WTC11 (cell line): ENCODE results near the gene HMCES. TPM values are rescaled to one million over a fixed set of nuclear protein-coding genes. Genes with fewer than 3 reads are reported as not detected.

Source experiments
- ATAC-seq: fragments of 200-7000 bp; cut with Tn5 transposase; 2 replicates; pipeline ENCODE4 v1.10.0; 2021; ENCODE audit warnings: mild to moderate bottlenecking, moderate library complexity
- CTCF ChIA-PET: fragments of 300-600 bp; sonication (Branson Sonifier 250); formaldehyde crosslinking; loops from one replicate; lab custom pipeline; 2021; ENCODE audit warnings: antibody characterized with exemption; lab: Charles Lee
- POLR2A ChIA-PET: fragments of 350-600 bp; sonication (Branson Sonifier 250); formaldehyde crosslinking; loops from one replicate; lab custom pipeline; 2021; ENCODE audit warnings: antibody characterized with exemption; lab: Charles Lee
- DNase-seq: peaks from one replicate; pipeline ENCODE4 v3.0.0; 2021; ENCODE audit warnings: low spot score
- H3K27ac Mint-ChIP-seq: 2 replicates; pipeline ENCODE4 v1.8.0; 2021; ENCODE audit warnings: mixed read lengths
- H3K27me3 Mint-ChIP-seq: 2 replicates; pipeline ENCODE4 v1.8.0; 2021; ENCODE audit warnings: low read depth, mild to moderate bottlenecking, moderate library complexity, mixed read lengths
- H3K36me3 Mint-ChIP-seq: 2 replicates; pipeline ENCODE4 v1.8.0; 2021; ENCODE audit warnings: mixed read lengths
- H3K4me1 Mint-ChIP-seq: 2 replicates; pipeline ENCODE4 v1.8.0; 2022; ENCODE audit warnings: mixed read lengths
- H3K4me3 Mint-ChIP-seq: 2 replicates; pipeline ENCODE4 v1.8.0; 2021; ENCODE audit warnings: mild to moderate bottlenecking, moderate library complexity, mixed read lengths
- H3K9me3 Mint-ChIP-seq: 2 replicates; pipeline ENCODE4 v1.8.0; 2021; ENCODE audit warnings: mixed read lengths
- ESRRA ChIP-seq: sonication (generic); formaldehyde crosslinking; IDR thresholded peaks from 2 replicates; pipeline ENCODE4 v1.8.1; 2022; ENCODE audit warnings: mild to moderate bottlenecking, missing genetic modification reagents, borderline replicate concordance
- ETV6 ChIP-seq: sonication (generic); formaldehyde crosslinking; IDR thresholded peaks from 2 replicates; pipeline ENCODE4 v1.8.1; 2022; ENCODE audit warnings: mild to moderate bottlenecking, missing genetic modification reagents
- FOXP1 ChIP-seq: sonication (generic); formaldehyde crosslinking; IDR thresholded peaks from 2 replicates; pipeline ENCODE4 v1.8.0; 2022; ENCODE audit warnings: missing genetic modification reagents, mild to moderate bottlenecking, moderate library complexity, borderline replicate concordance
- NR2C2 ChIP-seq: sonication (generic); formaldehyde crosslinking; IDR thresholded peaks from 2 replicates; pipeline ENCODE4 v1.8.0; 2022; ENCODE audit warnings: mild to moderate bottlenecking, missing genetic modification reagents
- SMAD4 ChIP-seq: sonication (generic); formaldehyde crosslinking; IDR thresholded peaks from 2 replicates; pipeline ENCODE4 v1.8.0; 2022; ENCODE audit warnings: mild to moderate bottlenecking, missing genetic modification reagents
- SP1 ChIP-seq: sonication (generic); formaldehyde crosslinking; conservative IDR thresholded peaks from 2 replicates; pipeline ENCODE4 v1.8.1; 2022; ENCODE audit warnings: missing genetic modification reagents
- TCF7 ChIP-seq: sonication (generic); formaldehyde crosslinking; IDR thresholded peaks from 2 replicates; pipeline ENCODE4 v1.8.0; 2022; ENCODE audit warnings: mild to moderate bottlenecking, low read depth, missing genetic modification reagents, moderate library complexity
- TEAD4 ChIP-seq: sonication (generic); formaldehyde crosslinking; IDR thresholded peaks from 2 replicates; pipeline ENCODE4 v1.8.0; 2022; ENCODE audit warnings: mild to moderate bottlenecking, missing genetic modification reagents
- ZNF121 ChIP-seq: sonication (generic); formaldehyde crosslinking; IDR thresholded peaks from 2 replicates; pipeline ENCODE4 v1.8.0; 2023; ENCODE audit warnings: missing genetic modification reagents
- ZNF138 ChIP-seq: sonication (generic); formaldehyde crosslinking; conservative IDR thresholded peaks from 2 replicates; pipeline ENCODE4 v1.8.1; 2022; ENCODE audit warnings: mild to moderate bottlenecking, moderate library complexity, missing genetic modification reagents
- ZNF232 ChIP-seq: sonication (generic); formaldehyde crosslinking; IDR thresholded peaks from 2 replicates; pipeline ENCODE4 v1.8.0; 2022; ENCODE audit warnings: mild to moderate bottlenecking, missing genetic modification reagents
- ZNF263 ChIP-seq: sonication (generic); formaldehyde crosslinking; IDR thresholded peaks from 2 replicates; pipeline ENCODE4 v1.8.1; 2022; ENCODE audit warnings: low read depth, mild to moderate bottlenecking, moderate library complexity, missing genetic modification reagents
- ZNF423 ChIP-seq: fragments of 250-450 bp; sonication (Bioruptor Pico); IDR thresholded peaks from 2 replicates; pipeline ENCODE4 v2.1.2; 2022; ENCODE audit warnings: mild to moderate bottlenecking, moderate library complexity
- total RNA-seq: library from RNA; stranded (reverse); gene quantifications from 3 replicates; pipeline ENCODE4 v1.2.3, GENCODE V29; 2021
- TF ChIP-seq, protein P1 (sequence below): sonication (generic); formaldehyde crosslinking; IDR thresholded peaks from 2 replicates; pipeline ENCODE4 v1.8.1; 2023; ENCODE audit warnings: mild to moderate bottlenecking, moderate library complexity, missing genetic modification reagents
- TF ChIP-seq, protein P2 (sequence below): sonication (generic); formaldehyde crosslinking; IDR thresholded peaks from 2 replicates; pipeline ENCODE4 v1.8.1; 2022; ENCODE audit warnings: low read depth, mild to moderate bottlenecking, moderate library complexity, missing genetic modification reagents, borderline replicate concordance
- TF ChIP-seq, protein P3 (sequence below): sonication (generic); formaldehyde crosslinking; IDR thresholded peaks from 2 replicates; pipeline ENCODE4 v1.8.0; 2022; ENCODE audit warnings: mild to moderate bottlenecking, missing genetic modification reagents
- TF ChIP-seq, protein P4 (sequence below): sonication (generic); formaldehyde crosslinking; IDR thresholded peaks from 2 replicates; pipeline ENCODE4 v1.8.1; 2023; ENCODE audit warnings: mild to moderate bottlenecking, missing genetic modification reagents, moderate library complexity
- TF ChIP-seq, protein P5 (sequence below): sonication (generic); formaldehyde crosslinking; IDR thresholded peaks from 2 replicates; pipeline ENCODE4 v1.8.0; 2023; ENCODE audit warnings: missing genetic modification reagents, mild to moderate bottlenecking, borderline replicate concordance
- TF ChIP-seq, protein P6 (sequence below): sonication (generic); formaldehyde crosslinking; IDR thresholded peaks from 2 replicates; pipeline ENCODE4 v1.8.0; 2023; ENCODE audit warnings: missing genetic modification reagents
- TF ChIP-seq, protein P7 (sequence below): fragments of 250-450 bp; sonication (Bioruptor Pico); IDR thresholded peaks from 2 replicates; pipeline ENCODE4 v1.9.0; 2021; ENCODE audit warnings: mild to moderate bottlenecking

HMCES gene
- total RNA-seq, 1 experiment from 2014 or later, result 47.7 TPM

DNA sequence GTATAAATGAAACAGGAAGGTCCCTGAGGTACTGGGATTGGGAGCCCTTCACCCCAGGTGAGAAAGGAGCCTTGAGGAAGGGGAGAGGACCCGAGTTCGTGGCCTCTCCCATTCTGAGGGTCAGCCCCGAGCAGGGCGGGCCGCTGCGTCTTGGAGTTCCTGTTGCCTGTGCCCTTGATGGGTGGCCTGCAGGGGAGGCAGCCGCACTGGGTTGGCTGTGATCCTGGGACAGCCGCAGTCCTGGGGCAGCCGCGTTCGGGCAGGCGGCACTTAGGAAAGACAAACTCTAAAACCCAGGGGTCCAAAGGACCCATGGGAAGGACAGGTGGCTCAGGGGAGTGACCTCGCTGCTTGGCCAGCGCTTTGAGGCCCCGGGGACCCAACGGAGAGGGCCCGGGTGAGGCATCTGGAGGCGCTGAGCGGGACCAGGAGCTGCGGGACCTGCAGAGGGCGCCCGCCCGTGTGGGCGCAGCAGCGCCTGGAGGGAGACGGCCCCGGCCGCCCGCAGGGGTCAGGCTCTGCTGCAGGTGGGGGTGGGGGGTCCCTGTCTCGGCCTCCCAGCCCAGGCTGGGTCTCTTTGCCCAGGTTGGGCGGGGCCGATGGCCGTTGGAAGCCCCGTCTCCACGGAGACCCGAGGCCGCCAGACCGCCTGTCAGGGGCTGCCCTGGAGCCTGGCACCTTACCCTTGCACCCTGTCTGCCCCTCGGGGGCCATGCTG, 65.1 kb downstream of the HMCES start:
- TF ChIP-seq ETV6 (CRISPR knock-in tag), result no peak
- no peak for TF ChIP-seq NR2C2 (CRISPR knock-in tag)
- TF ChIP-seq ZNF121 (CRISPR knock-in tag), result peak; percentile 94
- peak; percentile 1; the same call in 1 of the 2 replicates for TF ChIP-seq FOXP1 (CRISPR knock-in tag)
- TF ChIP-seq ZNF232 (CRISPR knock-in tag), result no peak
- TF ChIP-seq, protein P1, sequence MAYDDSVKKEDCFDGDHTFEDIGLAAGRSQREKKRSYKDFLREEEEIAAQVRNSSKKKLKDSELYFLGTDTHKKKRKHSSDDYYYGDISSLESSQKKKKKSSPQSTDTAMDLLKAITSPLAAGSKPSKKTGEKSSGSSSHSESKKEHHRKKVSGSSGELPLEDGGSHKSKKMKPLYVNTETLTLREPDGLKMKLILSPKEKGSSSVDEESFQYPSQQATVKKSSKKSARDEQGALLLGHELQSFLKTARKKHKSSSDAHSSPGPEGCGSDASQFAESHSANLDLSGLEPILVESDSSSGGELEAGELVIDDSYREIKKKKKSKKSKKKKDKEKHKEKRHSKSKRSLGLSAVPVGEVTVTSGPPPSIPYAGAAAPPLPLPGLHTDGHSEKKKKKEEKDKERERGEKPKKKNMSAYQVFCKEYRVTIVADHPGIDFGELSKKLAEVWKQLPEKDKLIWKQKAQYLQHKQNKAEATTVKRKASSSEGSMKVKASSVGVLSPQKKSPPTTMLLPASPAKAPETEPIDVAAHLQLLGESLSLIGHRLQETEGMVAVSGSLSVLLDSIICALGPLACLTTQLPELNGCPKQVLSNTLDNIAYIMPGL, result peak; percentile 73; the same call in 1 of the 2 replicates
- TF ChIP-seq ZNF423 (CRISPR knock-in tag), result peak; percentile 38; the same call in 1 of the 2 replicates
- 0 out of 2 replicates have a peak, but pooled peaks have one; percentile 6 for TF ChIP-seq SP1 (CRISPR knock-in tag)
- no peak overlapping the region for H3K27ac Mint-ChIP-seq
- peak overlapping the region; percentile 65 for H3K4me3 Mint-ChIP-seq
- ChIA-PET CTCF (interaction anchor here (0.7 to 2.0 kb wide), 16 partner anchors 8 to 373 kb away, joined by 3 to 17 read pairs (median 4); partner anchors contain the start of genes COPG1, IFT122 and MBD4), POLR2A (no interaction called here)
- no peaks in the 10 kb centered on the region for H3K9me3 Mint-ChIP-seq
- DNase-seq, result peak; percentile 75
- H3K27me3 Mint-ChIP-seq, result peaks cover 5% of the 10 kb centered on the region
- ATAC-seq, result peak; percentile 84
- no peaks in the 10 kb centered on the region for H3K36me3 Mint-ChIP-seq
- H3K4me1 Mint-ChIP-seq, result peaks cover 13% of the 10 kb centered on the region

DNA sequence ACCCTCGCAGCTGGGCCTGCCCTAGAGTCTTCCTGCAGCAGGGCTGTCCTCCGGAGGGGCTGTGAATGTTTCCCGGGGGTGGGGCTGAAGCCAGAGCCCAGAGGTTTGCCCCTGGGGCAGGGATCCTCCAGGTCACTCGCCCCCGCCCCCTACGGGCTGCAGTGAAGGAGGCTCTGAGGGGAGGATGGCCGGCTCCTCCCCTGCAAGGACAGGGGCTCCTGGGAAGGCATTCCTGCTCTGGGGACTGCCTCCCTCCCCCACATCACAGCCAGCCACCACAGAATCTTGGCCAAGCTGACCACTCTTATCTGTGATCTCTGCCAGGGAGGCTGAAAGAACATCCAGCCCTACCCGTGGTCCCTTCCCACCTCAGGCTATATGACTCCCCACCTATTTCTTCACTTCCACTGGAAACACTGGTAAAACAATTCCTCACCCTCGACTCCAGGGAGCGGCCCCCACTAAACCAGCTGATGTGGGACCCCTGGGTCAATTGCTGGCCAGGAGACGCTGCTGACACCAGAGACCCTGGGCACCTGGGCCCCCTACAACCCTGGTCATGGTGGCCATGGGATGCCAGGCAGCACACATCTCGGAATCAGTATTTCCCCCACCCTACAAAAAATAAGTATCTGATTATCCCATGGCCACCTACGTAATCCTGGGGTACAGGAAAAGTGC, 66.0 kb downstream of the HMCES start:
- Mint-ChIP-seq H3K27me3 (peaks cover 5% of the 10 kb centered on the region), H3K9me3 (no peaks in the 10 kb centered on the region), H3K4me3 (peak overlapping the region; percentile 51), H3K36me3 (no peaks in the 10 kb centered on the region), H3K27ac (no peak overlapping the region), H3K4me1 (peaks cover 13% of the 10 kb centered on the region)
- ATAC-seq (peak; percentile 80), DNase-seq (peak; percentile 80)
- CTCF ChIA-PET, result interaction anchor here (0.7 to 2.0 kb wide), 14 partner anchors 8 to 374 kb away, joined by 3 to 17 read pairs (median 4); partner anchors contain the start of genes COPG1, IFT122 and MBD4
- POLR2A ChIA-PET, result no interaction called here
- TF ChIP-seq, protein P2, sequence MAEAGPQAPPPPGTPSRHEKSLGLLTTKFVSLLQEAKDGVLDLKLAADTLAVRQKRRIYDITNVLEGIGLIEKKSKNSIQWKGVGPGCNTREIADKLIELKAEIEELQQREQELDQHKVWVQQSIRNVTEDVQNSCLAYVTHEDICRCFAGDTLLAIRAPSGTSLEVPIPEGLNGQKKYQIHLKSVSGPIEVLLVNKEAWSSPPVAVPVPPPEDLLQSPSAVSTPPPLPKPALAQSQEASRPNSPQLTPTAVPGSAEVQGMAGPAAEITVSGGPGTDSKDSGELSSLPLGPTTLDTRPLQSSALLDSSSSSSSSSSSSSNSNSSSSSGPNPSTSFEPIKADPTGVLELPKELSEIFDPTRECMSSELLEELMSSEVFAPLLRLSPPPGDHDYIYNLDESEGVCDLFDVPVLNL, result no peak
- TF ChIP-seq, protein P3, sequence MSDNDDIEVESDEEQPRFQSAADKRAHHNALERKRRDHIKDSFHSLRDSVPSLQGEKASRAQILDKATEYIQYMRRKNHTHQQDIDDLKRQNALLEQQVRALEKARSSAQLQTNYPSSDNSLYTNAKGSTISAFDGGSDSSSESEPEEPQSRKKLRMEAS (CRISPR knock-in tag), result peak; percentile 21; the same call in 1 of the 2 replicates
- no peak for TF ChIP-seq TCF7 (CRISPR knock-in tag)
- peak; percentile 29; the same call in 1 of the 2 replicates for TF ChIP-seq SP1 (CRISPR knock-in tag)
- TF ChIP-seq ESRRA (CRISPR knock-in tag), result no peak
- TF ChIP-seq, protein P4, sequence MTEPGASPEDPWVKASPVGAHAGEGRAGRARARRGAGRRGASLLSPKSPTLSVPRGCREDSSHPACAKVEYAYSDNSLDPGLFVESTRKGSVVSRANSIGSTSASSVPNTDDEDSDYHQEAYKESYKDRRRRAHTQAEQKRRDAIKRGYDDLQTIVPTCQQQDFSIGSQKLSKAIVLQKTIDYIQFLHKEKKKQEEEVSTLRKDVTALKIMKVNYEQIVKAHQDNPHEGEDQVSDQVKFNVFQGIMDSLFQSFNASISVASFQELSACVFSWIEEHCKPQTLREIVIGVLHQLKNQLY (CRISPR knock-in tag), result no peak
- TF ChIP-seq SMAD4, result no peak
- TF ChIP-seq, protein P5, sequence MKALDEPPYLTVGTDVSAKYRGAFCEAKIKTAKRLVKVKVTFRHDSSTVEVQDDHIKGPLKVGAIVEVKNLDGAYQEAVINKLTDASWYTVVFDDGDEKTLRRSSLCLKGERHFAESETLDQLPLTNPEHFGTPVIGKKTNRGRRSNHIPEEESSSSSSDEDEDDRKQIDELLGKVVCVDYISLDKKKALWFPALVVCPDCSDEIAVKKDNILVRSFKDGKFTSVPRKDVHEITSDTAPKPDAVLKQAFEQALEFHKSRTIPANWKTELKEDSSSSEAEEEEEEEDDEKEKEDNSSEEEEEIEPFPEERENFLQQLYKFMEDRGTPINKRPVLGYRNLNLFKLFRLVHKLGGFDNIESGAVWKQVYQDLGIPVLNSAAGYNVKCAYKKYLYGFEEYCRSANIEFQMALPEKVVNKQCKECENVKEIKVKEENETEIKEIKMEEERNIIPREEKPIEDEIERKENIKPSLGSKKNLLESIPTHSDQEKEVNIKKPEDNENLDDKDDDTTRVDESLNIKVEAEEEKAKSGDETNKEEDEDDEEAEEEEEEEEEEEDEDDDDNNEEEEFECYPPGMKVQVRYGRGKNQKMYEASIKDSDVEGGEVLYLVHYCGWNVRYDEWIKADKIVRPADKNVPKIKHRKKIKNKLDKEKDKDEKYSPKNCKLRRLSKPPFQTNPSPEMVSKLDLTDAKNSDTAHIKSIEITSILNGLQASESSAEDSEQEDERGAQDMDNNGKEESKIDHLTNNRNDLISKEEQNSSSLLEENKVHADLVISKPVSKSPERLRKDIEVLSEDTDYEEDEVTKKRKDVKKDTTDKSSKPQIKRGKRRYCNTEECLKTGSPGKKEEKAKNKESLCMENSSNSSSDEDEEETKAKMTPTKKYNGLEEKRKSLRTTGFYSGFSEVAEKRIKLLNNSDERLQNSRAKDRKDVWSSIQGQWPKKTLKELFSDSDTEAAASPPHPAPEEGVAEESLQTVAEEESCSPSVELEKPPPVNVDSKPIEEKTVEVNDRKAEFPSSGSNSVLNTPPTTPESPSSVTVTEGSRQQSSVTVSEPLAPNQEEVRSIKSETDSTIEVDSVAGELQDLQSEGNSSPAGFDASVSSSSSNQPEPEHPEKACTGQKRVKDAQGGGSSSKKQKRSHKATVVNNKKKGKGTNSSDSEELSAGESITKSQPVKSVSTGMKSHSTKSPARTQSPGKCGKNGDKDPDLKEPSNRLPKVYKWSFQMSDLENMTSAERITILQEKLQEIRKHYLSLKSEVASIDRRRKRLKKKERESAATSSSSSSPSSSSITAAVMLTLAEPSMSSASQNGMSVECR (CRISPR knock-in tag), result no peak
- peak; percentile 51; the same call in 1 of the 2 replicates for TF ChIP-seq ZNF263 (CRISPR knock-in tag)
- no peak for TF ChIP-seq ZNF138 (CRISPR knock-in tag)
- peak; percentile 7; the same call in 1 of the 2 replicates for TF ChIP-seq FOXP1 (CRISPR knock-in tag)
- TF ChIP-seq, protein P6, sequence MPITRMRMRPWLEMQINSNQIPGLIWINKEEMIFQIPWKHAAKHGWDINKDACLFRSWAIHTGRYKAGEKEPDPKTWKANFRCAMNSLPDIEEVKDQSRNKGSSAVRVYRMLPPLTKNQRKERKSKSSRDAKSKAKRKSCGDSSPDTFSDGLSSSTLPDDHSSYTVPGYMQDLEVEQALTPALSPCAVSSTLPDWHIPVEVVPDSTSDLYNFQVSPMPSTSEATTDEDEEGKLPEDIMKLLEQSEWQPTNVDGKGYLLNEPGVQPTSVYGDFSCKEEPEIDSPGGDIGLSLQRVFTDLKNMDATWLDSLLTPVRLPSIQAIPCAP (CRISPR knock-in tag), result no peak
- TF ChIP-seq TEAD4 (CRISPR knock-in tag), result no peak
- TF ChIP-seq, protein P7, sequence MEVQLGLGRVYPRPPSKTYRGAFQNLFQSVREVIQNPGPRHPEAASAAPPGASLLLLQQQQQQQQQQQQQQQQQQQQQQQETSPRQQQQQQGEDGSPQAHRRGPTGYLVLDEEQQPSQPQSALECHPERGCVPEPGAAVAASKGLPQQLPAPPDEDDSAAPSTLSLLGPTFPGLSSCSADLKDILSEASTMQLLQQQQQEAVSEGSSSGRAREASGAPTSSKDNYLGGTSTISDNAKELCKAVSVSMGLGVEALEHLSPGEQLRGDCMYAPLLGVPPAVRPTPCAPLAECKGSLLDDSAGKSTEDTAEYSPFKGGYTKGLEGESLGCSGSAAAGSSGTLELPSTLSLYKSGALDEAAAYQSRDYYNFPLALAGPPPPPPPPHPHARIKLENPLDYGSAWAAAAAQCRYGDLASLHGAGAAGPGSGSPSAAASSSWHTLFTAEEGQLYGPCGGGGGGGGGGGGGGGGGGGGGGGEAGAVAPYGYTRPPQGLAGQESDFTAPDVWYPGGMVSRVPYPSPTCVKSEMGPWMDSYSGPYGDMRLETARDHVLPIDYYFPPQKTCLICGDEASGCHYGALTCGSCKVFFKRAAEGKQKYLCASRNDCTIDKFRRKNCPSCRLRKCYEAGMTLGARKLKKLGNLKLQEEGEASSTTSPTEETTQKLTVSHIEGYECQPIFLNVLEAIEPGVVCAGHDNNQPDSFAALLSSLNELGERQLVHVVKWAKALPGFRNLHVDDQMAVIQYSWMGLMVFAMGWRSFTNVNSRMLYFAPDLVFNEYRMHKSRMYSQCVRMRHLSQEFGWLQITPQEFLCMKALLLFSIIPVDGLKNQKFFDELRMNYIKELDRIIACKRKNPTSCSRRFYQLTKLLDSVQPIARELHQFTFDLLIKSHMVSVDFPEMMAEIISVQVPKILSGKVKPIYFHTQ, result no peak
- no peak for TF ChIP-seq NR2C2 (CRISPR knock-in tag)
